GM12801 (cell line): Measurements from ENCODE around the gene TRPM3.

Source experiments
- TF ChIP-seq, protein P1 (sequence below): IDR thresholded peaks from one replicate; pipeline ENCODE4 v1.5.1; 2011; ENCODE audit warnings: control low read depth; ENCODE audit not compliant: insufficient read length; ENCODE audit errors: extremely low read depth

TRPM3 gene

DNA sequence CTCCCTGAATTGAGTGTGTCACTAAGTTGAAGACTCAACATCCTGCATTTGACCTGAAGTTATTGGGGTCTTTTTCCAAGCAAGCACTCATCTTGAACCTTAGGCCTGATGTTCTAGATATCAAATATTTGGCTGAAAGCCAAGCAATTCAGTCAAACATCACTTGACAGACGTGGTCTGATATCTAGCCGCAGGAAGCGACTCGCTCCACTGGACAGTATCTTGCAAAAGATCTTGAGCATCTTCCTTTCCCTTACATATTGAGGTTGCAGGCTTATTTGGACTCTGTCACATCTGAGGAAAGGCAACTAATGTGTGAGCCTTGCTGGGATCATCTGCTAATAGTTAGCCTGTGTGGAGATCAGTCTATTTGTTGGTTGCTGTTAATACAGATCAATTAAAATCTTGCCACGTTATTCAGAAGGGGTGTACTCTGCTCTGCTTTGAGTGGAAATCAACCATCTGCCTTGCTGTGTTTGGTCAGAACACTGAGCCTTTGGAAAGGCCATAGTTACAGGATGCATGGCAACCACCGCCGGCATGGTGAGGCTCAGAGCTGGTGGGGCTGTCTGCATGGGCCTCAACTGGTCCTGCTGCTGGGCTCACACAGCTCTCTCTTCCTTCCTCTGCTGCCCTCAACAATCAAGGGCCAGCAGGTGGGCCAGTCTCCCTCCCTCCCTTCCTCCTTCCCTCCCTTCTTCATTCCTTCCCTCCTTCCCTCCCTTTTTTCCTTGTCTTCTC is 540.0 kb downstream of the TRPM3 start:
- TF ChIP-seq, protein P1, sequence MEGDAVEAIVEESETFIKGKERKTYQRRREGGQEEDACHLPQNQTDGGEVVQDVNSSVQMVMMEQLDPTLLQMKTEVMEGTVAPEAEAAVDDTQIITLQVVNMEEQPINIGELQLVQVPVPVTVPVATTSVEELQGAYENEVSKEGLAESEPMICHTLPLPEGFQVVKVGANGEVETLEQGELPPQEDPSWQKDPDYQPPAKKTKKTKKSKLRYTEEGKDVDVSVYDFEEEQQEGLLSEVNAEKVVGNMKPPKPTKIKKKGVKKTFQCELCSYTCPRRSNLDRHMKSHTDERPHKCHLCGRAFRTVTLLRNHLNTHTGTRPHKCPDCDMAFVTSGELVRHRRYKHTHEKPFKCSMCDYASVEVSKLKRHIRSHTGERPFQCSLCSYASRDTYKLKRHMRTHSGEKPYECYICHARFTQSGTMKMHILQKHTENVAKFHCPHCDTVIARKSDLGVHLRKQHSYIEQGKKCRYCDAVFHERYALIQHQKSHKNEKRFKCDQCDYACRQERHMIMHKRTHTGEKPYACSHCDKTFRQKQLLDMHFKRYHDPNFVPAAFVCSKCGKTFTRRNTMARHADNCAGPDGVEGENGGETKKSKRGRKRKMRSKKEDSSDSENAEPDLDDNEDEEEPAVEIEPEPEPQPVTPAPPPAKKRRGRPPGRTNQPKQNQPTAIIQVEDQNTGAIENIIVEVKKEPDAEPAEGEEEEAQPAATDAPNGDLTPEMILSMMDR, result no peak

DNA sequence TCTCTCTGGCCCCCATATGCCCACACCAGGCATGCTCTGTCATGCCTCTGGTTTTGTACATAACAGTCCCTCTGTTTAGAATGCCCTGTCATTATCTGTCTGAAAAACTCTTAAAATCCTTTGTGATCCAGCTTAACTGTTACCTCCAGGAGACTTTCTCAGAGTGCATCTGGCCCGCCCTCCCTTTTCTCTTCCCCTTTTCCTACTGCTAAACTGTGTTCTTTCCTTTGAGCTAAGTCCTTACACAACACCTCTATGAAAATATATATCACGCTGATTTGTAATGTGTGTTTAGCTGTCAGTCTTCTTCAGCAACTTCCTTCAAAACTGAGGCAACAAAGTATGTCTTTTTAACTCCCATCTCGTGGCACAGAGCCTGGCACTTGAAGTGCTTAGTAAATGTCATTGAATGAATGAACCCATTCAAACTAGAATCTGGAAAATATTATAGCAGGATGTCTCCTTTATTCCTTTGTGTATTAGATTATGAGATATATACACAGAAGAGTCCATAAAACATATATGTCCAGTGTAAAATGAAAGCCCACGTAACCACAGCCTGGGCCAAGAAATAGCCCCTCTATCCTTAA is 540.7 kb downstream of the TRPM3 start:
- TF ChIP-seq, protein P1, result no peak

DNA sequence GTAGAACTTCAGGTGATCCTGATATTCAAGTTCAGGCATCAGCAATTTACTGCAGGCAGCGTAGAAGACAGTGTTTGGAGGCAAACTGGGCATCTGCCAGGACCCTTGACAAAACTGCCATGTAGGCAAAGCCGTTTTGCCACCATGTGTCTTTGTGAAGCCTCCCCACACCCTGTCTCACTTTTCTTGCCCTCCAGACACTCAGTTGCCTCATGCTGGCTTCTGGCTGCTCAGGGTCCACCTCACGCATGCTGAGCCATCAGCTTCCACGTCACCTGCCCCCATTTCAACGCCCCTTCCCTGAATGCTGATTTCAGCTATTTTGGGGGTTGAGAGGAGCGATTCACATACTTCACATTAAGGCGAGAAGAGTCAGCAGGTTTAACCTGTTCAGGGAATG is 541.7 kb downstream of the TRPM3 start:
- TF ChIP-seq, protein P1, result no peak

DNA sequence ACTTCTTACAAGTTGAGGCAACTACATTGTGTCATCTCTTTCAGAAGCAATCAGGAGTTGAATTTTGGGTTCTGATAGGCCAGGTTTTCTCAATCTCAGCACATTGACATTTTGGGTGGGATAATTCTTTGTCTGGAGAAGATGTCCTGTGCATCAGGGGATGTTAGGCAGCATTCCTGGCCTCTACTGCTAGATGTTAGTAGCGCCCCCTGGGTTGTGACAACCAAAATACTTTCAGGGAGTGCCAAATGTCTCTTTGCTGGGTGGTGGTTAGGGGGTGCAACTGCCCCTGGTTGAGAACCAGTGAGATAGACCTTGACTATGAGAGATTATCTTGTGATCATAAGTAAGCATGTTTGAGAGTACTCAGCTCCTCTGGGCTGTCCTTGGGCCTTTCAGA is 542.7 kb downstream of the TRPM3 start:
- TF ChIP-seq, protein P1, result no peak

DNA sequence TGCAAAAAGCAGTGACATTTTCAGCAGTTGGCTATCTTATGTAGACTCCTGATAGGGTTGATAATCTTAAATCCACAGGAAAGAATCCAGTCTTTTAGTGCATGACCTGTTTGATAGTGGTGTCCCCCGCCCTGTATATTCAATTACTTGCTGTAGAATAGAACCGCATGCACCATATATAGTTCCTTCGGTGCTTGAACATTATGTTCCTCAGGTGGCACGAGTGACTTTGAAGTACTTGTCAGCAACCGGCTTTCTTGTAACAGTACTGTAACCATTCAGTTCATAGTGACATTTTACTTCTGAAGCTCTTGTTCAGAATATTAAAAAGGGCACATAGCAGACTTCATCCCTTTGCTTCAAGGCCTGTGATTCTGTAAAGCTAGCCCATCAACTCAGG is 543.8 kb downstream of the TRPM3 start:
- TF ChIP-seq, protein P1, result no peak

DNA sequence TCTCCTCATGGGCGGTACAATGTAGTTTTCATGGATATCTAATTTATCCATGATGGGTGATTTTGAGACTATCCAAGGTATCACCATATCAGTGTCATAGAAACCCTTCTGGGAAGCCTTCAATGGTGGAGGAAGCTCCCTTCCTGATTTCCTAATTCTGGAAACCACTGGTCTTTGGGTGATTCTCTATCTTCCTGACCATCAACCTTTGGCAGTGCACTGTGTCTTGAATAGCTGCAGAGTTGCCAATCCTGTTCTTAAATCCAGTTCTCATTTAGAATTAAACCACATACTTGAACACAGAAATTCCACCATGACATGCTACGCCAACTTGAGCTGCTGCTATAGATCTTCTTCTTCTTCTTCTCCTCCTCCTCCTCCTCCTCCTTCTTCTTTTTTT is 545.3 kb downstream of the TRPM3 start:
- TF ChIP-seq, protein P1, result no peak

DNA sequence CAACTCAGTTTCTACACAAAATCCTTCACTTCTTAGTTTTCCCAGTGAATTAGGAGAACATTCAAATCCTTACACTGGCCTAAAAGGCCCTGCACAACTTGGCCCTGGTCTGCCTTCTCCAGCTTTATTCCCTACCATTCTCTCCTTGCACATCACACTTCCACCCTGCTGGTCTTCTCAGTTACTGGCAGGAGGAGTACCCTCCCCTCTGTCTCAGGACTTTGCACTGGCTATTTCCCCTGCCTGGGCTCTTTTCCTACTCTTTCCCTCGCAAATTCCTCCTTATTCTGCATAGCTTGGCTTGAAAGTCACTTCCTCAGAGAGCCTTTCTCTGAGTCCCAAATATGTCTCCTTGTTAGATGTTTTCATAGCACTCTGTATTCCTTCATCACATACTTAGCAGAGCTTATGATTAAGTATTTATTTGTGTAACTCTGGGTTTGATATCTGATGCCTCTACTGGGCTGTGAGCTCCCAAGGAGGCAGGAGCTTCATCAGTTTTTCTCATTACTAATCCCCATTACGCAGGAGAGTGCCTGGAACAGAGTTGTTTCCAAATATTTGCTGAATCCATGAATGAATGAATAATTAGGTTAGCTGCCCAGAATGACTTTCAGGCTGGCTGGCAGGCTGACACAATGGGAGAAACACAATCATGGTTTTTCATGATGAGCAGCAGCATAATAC is 547.1 kb downstream of the TRPM3 start:
- TF ChIP-seq, protein P1, result no peak
